ENCODE data around the gene CFL2.
"Not testable (repeated sequence)": the region's sequence is repeated elsewhere in the genome, so short reads cannot be mapped to it uniquely, and the experiment has no call there.

CFL2 gene

GRCh38 chr14:34711796-34712712, 2.3 kb downstream of the CFL2 start:
- DNase-seq (ENCODE audit: low read depth, low spot score) = no peak
- peak overlapping the region; percentile 91 for H3K27ac ChIP-seq

- DNase-seq (ENCODE audit: low read depth, low spot score) = no peak
- H3K27ac ChIP-seq = no peak overlapping the region
Observed at GRCh38 chr14:34711169-34711568, 3.2 kb downstream of the CFL2 start.

GRCh38 chr14:34710744-34711143, 3.6 kb downstream of the CFL2 start:
- no peak for DNase-seq (ENCODE audit: low read depth, low spot score)
- H3K27ac ChIP-seq = no peak overlapping the region

- no peak overlapping the region for H3K27ac ChIP-seq
- no peak for DNase-seq (ENCODE audit: low read depth, low spot score)
Observed at GRCh38 chr14:34710006-34710405, 4.4 kb downstream of the CFL2 start.

- no peak overlapping the region for H3K27ac ChIP-seq
- no peak for DNase-seq (ENCODE audit: low read depth, low spot score)
Observed at GRCh38 chr14:34707722-34708121, 6.7 kb downstream of the CFL2 start.

GRCh38 chr14:34701808-34702207, 12.6 kb downstream of the CFL2 start:
- H3K27ac ChIP-seq = peak overlapping the region; percentile 87
- no peak for DNase-seq (ENCODE audit: low read depth, low spot score)

GRCh38 chr14:34700622-34701130, 13.7 kb downstream of the CFL2 start:
- H3K27ac ChIP-seq = peak overlapping the region; percentile 87
- no peak for DNase-seq (ENCODE audit: low read depth, low spot score)

GRCh38 chr14:34699873-34700621, 14.3 kb downstream of the CFL2 start:
- H3K27ac ChIP-seq = peak overlapping the region; percentile 87
- DNase-seq (ENCODE audit: low read depth, low spot score) = peak; percentile 53

- H3K27ac ChIP-seq; DNase-seq (ENCODE audit: low read depth, low spot score): not testable (repeated sequence)
Observed at GRCh38 chr14:34694216-34694615, 20.2 kb downstream of the CFL2 start.

GRCh38 chr14:34693228-34693939, 21.0 kb downstream of the CFL2 start:
- no peak for DNase-seq (ENCODE audit: low read depth, low spot score)
- peak overlapping the region; percentile 18 for H3K27ac ChIP-seq

- no peak for DNase-seq (ENCODE audit: low read depth, low spot score)
- H3K27ac ChIP-seq = peak overlapping the region; percentile 18
Observed at GRCh38 chr14:34692898-34693227, 21.5 kb downstream of the CFL2 start.

GRCh38 chr14:34692348-34692747, 22.0 kb downstream of the CFL2 start:
- DNase-seq (ENCODE audit: low read depth, low spot score) = no peak
- H3K27ac ChIP-seq = no peak overlapping the region

- no peak for DNase-seq (ENCODE audit: low read depth, low spot score)
- H3K27ac ChIP-seq = no peak overlapping the region
Observed at GRCh38 chr14:34691206-34691605, 23.2 kb downstream of the CFL2 start.

GRCh38 chr14:34688470-34689206, 25.8 kb downstream of the CFL2 start:
- DNase-seq (ENCODE audit: low read depth, low spot score) = no peak
- no peak overlapping the region for H3K27ac ChIP-seq

GRCh38 chr14:34685819-34686428, 28.5 kb downstream of the CFL2 start:
- no peak for DNase-seq (ENCODE audit: low read depth, low spot score)
- H3K27ac ChIP-seq = no peak overlapping the region

GRCh38 chr14:34684578-34684977, 29.8 kb downstream of the CFL2 start:
- no peak for DNase-seq (ENCODE audit: low read depth, low spot score)
- H3K27ac ChIP-seq = no peak overlapping the region

- DNase-seq (ENCODE audit: low read depth, low spot score) = no peak
- H3K27ac ChIP-seq = no peak overlapping the region
Observed at GRCh38 chr14:34682787-34683321, 31.5 kb downstream of the CFL2 start.

GRCh38 chr14:34680806-34681479, 33.5 kb downstream of the CFL2 start:
- H3K27ac ChIP-seq = no peak overlapping the region
- no peak for DNase-seq (ENCODE audit: low read depth, low spot score)

- DNase-seq (ENCODE audit: low read depth, low spot score) = no peak
- no peak overlapping the region for H3K27ac ChIP-seq
Observed at GRCh38 chr14:34678735-34679134, 35.7 kb downstream of the CFL2 start.

All from epithelial cell of prostate (primary cell).